GM19099 (cell line): ENCODE data around the gene KLHL34.

Source experiments
- POLR2A ChIP-seq: IDR thresholded peaks from 3 replicates; pipeline ENCODE4 v1.6.1; 2011; ENCODE audit warnings: low read depth; ENCODE audit not compliant: insufficient read length; ENCODE audit errors: extremely low read depth

Gene KLHL34

DNA sequence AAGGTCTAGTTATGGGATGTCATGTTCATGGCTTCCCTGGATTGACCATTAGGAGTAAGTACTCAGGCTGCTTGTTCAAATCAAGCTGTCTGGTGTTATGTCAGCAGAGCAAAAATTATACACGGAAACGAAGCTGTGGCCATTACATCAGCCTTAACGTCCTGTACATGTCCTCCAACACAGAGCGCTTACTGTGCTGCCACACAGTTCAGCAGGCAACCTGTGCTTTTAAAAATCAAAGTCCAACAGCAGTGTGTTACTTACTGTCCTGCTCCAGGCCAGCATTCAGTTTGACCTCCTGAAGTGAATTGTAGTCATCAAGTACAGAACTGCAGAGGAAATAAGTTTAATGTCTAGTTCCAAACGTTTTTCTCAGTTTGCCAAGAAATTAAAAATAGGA is 46.0 kb downstream of the KLHL34 start:
- no peak for TF ChIP-seq POLR2A

DNA sequence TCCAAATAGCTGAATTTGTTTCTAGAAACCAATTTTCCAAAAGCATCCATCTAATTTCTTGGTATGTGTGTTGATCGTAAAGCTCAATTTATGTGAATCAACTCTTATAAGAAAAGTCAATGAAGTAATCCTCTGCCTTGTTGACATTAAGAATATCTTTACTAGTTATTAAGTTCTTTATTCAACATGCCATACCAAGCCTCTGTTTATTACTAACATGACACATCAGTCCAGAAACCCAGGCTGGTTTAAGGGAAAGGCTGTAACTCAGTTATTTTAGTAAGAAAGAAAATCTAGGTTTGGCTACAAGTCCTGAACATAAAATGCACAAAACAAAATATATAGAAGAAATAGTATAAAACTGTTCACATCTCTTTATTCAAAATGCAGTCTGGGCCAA is 48.0 kb downstream of the KLHL34 start:
- no peak for TF ChIP-seq POLR2A

DNA sequence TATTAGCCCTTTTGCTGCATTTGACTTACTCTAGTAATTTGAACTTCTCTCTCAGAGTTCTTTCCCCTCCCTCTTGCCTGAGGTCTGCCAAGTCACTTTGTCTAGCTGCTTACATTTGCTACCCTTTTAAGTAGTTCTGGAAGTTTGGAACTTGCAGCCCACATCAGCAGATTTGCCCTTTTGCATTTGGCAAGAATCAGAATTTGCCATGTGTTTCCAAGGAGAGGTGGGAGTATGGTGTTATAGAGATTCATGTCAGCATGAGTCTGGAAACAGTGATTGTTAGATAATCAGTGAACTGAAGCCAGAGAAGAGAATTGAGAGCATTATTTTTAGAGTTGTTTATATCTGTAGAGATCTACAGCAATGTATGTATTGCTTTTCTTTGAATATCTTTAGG is 52.1 kb downstream of the KLHL34 start:
- TF ChIP-seq POLR2A = no peak
